ENCODE results near the gene PLK1. TPM values are rescaled to one million over a fixed set of nuclear protein-coding genes. Genes with fewer than 3 reads are reported as not detected.

The PLK1 gene
- total RNA-seq, 1 experiment from 2014 or later = 166 TPM

DNA sequence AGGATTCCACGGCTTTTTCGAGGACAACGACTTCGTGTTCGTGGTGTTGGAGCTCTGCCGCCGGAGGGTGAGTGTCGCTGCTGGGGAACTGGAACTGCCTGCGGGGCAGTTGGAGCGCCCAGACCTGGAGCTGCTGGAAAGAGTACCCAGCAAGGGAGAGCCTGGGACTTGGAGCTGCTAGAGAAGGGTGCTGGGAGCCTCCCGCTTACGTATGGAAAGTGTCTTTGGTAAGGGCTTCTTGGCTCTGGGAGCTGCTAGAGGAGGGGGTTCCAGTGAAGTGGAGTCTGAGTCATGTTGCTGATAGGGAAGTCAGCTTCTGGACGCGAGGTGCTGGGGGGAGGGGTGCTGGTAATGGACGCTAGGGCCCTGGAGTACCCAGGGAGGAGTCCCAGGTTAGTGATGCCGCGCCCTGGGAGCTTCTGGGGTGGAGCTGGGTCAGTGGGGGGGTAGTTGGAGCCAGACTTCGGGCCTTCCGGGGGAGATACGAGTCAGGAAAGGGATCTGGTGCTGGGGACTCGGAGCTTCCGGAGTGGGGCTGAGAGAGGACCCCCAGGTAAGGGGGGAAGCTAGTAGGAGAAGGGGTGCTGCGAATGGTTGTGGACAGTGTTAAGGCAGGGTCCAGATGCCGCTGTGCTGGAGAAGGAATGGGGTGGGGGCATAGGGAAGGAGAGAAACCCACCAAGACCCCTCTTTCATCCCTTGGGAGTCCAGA lies 741 bp downstream of the PLK1 start:
- peak; percentile 66 for DNase-seq (ENCODE audit: low read depth)

DNA sequence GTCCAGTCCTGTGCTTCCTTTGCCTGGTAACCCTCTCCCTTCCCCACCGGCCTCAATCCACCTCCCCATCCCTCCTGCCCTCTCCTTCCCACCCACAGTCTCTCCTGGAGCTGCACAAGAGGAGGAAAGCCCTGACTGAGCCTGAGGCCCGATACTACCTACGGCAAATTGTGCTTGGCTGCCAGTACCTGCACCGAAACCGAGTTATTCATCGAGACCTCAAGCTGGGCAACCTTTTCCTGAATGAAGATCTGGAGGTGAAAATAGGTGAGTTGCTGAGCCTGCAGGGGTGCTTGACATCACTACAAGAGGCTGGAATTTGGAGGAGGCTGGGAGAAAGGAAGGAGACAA lies 1.3 kb downstream of the PLK1 start:
- DNase-seq (ENCODE audit: low read depth) = no peak

DNA sequence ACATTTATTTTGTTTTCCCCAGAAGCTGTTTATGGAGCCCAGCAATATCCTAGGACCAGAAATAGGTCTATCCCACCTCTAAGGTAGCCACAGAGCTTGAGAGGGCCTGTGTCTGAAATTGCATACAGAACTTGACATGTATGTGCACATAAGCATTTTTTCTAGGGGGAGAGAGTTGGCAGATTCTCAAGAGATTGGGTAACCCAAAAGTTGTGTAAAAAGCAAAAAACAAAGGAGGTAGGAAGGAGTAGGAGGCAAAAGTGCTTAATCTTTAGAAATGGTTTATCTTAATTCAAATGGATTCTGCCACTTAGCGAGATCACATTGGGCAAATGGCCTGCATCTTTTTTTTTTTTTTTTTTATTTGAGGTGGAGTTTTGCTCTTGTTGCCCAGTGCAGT lies 3.5 kb downstream of the PLK1 start:
- DNase-seq (ENCODE audit: low read depth) = no peak

DNA sequence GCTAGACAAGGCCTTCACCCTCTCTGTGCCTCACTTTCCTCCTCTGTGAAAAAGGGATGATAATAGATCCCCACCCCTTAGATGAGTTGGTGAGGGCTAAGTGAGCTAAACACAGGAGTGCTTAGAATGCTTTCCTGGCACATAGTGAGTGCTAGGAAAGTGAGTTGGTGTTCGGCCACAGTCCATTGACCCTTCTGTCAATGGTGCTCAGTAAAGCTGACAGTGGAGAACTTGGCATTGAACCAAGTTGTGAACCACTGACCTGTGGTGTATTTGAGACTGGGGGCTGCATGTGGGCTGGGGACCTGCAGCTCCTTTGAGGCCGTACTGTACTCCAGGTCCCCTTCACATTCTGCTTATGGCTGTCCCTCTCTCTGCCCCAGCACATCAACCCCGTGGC lies 4.8 kb downstream of the PLK1 start:
- no peak for DNase-seq (ENCODE audit: low read depth)

DNA sequence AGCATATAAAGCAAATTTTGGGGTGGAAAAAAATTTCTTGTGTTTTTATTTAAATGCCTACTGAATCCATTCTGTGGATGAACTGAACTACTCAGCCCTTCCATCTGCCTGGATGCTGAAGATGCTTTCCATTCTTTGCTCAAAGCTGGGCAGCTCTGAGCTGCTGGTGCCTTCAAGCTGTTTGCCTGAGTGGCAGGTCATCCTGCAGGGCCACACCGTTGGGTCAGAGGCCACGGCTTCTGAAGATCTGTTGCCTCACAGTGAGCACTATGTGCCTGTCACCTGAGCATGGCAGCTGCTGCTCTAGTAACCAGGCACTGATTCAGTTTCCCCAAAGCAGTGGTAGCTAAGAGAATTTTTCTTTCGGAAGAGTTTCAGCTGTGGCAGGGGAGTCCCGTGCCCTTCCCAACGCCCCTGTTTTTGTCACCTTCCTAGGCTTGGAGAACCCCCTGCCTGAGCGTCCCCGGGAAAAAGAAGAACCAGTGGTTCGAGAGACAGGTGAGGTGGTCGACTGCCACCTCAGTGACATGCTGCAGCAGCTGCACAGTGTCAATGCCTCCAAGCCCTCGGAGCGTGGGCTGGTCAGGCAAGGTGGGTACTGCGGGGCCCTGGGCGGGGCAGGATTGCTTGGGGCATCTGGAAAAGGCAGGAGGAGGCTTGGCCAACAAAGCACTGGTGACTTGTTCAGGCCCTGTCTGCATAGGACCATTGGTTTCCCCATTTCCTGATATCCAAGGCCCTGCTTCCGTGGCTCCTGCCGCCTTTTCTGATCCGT lies 8.5 kb downstream of the PLK1 start:
- DNase-seq (ENCODE audit: low read depth) = no peak

DNA sequence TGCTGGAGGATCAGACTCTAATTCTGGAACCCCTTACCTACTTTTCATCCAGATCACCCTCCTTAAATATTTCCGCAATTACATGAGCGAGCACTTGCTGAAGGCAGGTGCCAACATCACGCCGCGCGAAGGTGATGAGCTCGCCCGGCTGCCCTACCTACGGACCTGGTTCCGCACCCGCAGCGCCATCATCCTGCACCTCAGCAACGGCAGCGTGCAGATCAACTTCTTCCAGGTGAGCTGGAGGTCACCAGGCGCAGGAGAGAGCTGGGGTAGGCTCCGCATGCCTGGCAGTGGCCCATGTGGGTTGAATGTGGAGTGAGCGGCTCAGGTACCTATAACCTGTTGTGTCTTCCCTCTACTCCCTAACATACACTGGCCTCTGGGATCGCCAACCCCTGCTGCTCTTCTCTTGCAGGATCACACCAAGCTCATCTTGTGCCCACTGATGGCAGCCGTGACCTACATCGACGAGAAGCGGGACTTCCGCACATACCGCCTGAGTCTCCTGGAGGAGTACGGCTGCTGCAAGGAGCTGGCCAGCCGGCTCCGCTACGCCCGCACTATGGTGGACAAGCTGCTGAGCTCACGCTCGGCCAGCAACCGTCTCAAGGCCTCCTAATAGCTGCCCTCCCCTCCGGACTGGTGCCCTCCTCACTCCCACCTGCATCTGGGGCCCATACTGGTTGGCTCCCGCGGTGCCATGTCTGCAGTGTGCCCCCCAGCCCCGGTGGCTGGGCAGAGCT lies 10.9 kb downstream of the PLK1 start:
- DNase-seq (ENCODE audit: low read depth) = no peak

DNA sequence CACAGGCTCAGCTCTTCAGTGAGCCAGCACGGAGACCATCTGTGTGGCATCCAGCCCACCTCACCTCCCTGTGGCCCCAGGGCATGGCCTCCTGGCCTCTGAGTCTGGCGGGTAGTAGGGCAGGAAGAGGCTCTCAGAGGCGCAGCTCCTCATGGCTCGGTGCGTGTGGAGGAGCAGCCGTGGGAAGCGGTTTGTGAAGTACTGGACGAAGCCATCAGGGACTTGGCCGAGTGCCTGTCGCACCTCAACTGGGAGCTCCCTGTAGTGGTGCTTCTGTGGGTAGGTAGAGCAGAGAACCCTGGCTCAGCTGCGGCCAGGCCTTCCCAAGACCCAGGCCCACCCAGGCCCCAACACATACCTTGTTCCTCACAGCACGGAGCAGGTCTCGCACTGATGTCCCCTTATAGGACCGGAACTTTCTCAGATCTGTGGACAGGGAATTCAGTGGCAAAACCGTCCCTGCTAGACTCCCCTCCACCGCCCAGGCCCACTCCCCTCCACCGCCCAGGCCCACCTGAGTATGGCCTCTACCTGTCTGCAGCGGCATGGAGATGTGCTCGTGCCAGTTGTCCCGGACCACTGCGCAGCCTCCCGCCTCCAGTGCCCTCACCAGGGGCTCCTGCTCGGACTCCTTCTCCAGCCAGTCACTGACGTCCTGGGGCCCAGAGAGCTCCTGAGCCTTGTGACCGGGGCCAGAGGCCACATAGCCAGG lies 12.2 kb downstream of the PLK1 start:
- no peak for DNase-seq (ENCODE audit: low read depth)

DNA sequence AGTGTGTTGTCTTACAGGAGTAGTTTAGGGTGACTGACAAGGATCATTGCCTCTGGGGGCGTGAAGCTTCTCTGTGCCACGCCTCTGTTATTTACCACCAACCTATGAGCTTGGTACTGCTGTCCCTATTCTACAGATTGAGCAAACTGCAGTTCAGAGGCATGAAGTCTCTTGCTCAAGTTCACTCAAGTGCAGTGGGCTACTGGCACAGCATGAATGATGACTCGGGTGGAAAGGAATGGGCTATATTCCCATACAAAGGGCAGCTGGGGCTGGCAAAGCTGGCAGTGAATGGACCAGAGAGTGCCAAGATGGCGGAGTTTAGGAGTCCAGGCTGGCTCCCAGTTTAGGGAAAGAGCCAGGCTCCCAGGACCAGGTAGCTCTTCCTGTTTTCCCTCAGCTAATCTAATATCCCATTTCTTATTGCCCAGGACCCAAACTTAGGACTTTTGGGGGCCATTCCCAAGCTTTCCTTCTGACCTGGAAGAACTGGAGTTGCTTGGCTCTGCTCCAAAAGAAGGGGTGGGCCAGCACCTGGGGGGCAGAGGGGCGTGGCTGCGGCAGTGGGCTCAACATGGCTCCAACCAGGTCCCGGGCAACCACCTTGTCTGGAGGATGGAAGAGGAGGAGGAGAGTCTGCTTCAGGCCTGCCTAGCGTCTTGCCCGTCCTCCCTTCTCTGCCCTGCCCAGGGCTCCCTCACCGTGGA lies 12.9 kb downstream of the PLK1 start:
- DNase-seq (ENCODE audit: low read depth) = peak; percentile 39

DNA sequence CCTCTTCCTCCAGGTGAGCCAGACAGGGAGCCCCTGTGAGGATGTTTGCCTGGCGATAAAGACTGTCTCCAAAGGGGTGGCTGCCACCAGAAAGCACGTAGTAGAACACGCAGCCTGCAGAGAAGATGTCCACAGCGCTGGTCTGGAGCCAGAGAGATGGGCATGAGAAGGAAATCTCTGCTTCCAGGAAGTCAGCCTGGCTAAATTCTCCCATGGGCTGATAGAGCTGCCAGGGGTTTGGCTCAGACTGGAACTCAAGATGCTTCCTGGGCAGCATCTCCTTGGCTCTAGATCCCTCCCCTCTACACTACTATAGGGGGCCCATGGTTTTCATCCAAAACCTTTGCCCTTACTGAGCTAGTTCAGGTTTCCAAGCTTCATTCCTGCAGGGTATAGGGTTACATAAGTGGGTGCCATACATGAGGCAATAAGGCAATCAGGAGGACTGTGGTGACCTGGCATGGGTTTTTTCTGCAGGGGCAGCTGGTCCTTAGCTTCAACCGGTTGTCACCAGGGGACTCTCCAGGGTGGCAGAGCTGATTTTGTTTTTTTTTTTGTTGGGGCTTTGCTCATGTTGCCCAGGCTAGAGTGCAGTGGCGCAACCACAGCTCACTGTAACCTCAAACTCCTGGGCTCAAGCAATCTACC lies 13.6 kb downstream of the PLK1 start:
- no peak for DNase-seq (ENCODE audit: low read depth)

DNA sequence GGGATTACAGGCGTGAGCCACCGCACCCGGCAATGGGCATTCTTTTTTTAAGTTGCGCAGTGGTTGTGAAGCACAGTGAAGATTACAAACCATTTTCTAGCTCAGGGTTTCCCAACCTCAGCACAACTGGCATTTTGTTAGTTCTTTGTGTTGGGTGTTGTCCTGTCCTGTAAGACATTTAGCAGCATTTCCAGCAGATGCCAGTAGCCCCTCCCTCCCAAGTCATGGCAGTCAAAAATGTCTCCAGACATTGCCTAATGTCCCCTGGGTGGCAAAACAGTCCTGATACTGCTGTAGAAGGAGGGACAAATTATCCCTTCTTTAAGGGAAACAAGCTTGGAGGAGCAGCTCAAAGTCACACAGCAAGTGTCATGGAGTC lies 15.6 kb downstream of the PLK1 start:
- no peak for DNase-seq (ENCODE audit: low read depth)

DNA sequence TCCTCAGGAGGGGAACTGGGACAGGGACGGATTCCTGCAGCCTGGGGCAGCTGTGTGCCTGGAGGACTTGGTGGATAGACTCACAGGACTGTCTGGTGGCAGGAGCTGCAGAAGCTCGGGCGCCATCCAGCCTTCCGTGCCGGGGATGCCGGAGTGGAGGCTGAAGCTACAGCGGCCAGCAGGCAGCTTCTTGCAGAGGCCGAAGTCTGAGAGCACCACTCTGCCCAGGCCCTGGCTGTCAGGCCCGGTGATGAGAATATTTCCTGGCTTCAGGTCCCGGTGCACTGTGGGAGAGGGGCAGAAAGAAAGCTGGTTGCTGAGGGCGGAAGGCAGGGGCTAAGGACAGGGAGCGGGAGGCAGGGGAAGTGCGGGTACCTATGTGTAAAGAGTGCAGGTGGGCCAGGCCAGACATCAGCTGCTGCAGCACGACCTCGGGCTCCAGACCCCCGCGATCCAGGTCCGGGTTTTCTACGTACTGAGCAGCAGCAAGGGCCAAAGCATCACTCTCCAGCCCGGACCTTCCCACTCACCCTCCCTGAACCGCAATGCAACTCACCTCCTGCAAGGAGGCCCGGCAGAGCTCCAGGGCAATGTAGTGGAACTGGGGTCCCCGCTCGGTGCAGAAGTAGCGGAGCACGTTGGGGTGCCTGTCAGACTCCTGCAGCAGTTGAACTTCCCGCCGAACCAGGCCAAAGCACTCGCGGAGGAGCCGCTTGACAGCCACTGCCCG lies 16.1 kb downstream of the PLK1 start:
- DNase-seq (ENCODE audit: low read depth) = no peak

DNA sequence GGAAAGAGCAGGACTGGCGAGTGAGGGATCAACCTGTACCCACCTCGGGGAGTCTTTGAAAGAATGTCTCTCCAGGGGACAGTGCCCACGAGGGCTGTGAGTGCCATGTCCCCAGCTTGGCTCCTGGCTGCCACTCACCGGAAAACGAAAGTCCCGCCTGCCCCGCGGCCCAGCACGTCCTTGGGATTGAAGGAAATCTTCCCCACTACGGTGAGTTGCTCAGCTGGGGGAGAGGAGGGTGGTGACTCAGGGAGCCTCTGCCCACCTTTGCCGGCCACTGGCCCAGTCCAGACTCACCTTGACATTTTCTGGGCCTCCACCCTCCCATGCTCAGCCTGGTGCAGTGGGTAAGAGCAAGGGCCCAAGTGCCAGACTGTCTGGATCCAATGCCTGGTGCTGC lies 17.1 kb downstream of the PLK1 start:
- no peak for DNase-seq (ENCODE audit: low read depth)

DNA sequence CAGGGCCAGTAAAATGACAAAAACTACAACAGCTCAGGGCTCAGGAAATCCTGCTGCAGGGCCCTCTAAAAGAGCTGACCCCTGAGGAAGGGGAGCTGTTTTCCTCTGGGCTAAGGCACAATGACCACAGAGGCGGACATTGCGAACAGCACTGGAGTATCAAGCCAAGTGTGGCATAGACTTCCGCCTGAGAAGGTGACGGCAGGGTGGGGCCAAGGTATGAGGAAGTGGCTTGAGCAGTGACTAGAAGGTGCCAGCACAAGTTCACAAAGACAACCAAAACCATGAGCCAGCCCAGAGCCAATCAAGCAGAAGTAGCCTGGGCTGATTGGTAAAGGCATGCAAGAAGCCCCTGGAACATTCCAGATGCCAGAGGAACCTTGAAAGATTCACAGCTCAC lies 20.4 kb downstream of the PLK1 start:
- no peak for DNase-seq (ENCODE audit: low read depth)

DNA sequence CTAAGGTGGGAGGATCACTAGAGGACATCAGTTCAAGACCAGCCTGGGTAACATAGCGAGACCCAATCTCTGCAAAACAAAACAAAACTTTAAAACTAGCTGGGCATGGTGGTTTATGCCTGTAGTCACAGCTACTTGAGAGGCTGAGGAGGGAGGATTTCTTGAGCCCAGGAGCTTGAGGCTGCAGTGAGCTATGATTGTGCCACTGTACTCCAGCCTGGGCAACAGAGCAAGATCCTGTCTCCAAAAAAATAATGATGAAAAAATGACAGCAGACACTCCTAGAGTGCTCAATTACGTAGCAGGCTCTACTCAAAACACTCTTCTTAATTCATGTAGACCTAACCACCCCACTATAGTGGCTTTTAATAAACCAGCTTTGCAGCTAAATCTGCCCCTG lies 21.4 kb downstream of the PLK1 start:
- no peak for DNase-seq (ENCODE audit: low read depth)

DNA sequence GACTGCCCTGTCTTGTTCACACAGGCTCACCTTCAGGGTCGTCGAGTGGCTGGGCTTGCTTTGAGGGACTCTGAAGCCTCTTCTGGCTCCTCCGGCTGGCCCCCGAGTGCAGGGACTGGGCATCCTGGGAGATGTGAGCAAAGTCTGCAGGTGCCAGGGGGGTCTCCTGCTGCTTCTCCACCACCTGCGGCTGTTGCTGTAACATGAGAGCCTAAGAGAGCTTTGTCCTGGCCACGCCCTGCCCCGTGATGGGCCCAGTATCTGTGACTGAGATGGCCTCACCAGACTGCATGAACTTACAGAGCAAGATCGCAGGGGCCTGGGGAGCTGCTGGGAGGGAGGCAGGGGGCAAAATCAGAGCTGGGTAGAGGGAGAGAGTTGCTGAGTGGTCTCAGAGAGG lies 21.8 kb downstream of the PLK1 start:
- DNase-seq (ENCODE audit: low read depth) = no peak

DNA sequence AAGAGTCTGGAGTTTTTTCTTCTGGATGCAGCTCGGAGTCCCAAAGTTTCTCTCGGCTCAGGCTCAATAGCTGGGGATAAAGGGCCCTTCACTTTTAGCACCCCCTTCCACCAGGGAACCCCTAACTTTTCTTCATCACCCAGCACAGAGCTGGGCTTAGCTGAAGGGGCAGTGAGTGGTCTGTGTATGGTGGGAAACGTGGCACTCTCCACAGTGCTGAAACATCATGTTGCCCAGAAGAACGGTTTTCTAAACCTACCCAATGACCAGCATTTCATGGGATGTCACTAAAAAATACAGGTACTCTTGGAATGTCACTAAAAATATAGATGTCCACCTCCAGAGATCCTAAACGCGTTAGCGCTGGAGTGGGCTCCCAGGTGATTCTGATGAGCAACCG lies 22.4 kb downstream of the PLK1 start:
- no peak for DNase-seq (ENCODE audit: low read depth)

DNA sequence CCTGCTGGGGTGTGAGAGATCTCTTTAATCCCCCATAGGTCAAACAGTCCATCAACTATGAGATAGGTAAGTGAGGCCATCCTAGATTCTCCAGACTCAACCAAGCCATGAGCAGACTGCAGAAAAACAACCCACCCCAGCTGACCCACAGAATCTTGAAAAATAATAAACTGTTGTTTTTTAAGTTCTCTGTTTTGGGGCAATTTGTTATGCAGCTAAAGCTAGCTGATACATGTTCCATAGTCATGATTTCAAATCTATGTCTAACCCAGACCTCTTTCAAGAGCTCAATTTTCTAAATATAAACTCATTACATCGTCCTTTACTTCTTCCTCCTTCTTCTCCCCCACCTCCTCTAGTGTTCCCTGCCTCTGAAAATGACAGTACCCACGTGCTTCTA lies 24.3 kb downstream of the PLK1 start:
- no peak for DNase-seq (ENCODE audit: low read depth)

DNA sequence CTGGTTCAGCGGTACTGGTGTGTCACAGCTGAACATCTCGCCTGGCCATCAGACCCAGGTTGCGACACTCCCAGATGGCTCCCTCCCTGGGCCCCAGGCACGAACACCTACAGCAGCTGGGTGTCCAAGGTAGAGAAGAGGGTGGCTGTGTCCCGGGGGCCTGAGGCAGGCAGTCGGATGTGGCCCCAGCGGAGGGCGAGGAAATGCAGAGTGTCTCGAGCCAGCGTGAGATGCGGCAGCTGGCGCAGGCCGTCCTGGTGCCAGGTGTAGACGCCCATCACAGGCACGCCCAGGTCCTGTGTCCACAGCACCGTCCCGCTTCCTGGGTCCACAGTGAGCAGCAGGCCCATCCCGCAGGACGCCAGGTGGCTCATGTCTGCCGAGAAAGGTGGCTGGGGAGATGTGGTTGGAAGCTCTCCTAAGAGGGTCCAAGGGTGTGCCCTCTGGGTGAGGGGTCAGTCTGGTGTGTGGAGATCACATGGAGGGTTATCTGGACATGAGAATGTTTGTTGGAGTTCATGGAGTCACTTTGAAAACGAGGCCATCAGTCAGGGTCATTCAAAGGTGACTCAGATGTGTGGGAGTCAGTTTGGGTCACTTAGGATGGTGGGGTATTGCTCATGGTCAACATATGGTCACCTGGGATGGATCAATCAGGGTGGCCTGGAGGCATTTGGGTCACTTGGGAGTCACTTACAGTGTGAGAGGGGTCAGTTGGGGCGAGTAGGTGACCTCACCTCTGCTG lies 26.3 kb downstream of the PLK1 start:
- DNase-seq (ENCODE audit: low read depth) = no peak

DNA sequence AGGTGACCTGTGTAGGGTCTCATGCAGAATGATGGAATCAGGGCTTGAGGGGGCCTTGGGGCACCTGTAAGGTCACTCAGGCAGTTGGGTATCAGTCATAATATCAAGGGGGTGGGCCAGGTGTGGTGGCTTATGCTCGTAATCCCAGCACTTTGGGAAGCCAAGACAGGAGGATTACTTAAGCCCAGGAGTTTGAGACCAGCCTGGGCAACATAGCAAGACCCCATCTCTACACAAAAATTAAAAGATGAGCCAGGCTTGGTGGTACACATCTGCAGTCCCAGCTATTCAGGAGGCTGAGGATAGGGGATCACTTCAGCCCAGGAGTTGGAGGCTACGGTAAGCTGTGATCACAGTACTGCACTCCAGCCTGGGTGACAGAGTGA lies 26.8 kb downstream of the PLK1 start:
- DNase-seq (ENCODE audit: low read depth) = no peak
